Natural killer cell (primary cell): ENCODE results near the gene SSUH2. TPM values are rescaled to one million over a fixed set of nuclear protein-coding genes. Genes with fewer than 3 reads are reported as not detected.

Experiments used
- ATAC-seq, 3 donors: fragments of 150-1000 bp in 2 of 3; fragments of 200-7000 bp in 1 of 3; cut with Tn5 transposase; 1 replicate in 1 of 3; 2 replicates in 2 of 3; pipeline ENCODE4 v1.10.0; 2021; ENCODE audit warnings: mild to moderate bottlenecking in 2 of 3, moderate library complexity in 2 of 3
- DNase-seq, 2 donors: peaks; one replicate each; pipeline versions ENCODE4 v3.0.0 to v3.0.0-alpha.2; 2013 to 2021; ENCODE audit warnings: mixed read lengths in 1 of 2
- H3K27ac ChIP-seq: one replicate; pipeline ENCODE4 v1.5.1; 2013; ENCODE audit warnings: mild to moderate bottlenecking, low read length
- H3K27me3 ChIP-seq: one replicate; pipeline ENCODE4 v1.6.1; 2013; ENCODE audit warnings: low read length; ENCODE audit not compliant: control insufficient read depth, insufficient read depth
- H3K36me3 ChIP-seq: one replicate; pipeline ENCODE4 v1.6.1; 2013; ENCODE audit warnings: low read length; ENCODE audit not compliant: control insufficient read depth, insufficient read depth
- H3K4me1 ChIP-seq: one replicate; pipeline ENCODE4 v1.6.1; 2013; ENCODE audit warnings: low read length; ENCODE audit not compliant: control insufficient read depth, insufficient read depth
- H3K4me3 ChIP-seq: one replicate; pipeline ENCODE4 v1.5.1; 2013; ENCODE audit warnings: low read length
- H3K9me3 ChIP-seq: one replicate; pipeline ENCODE4 v1.6.1; 2013; ENCODE audit warnings: low read length; ENCODE audit not compliant: control insufficient read depth, insufficient read depth
- H3K27ac Mint-ChIP-seq, 2 donors: one replicate each; pipeline ENCODE4 v1.8.0; 2022; ENCODE audit warnings: mild to moderate bottlenecking in 2 of 2, mixed read lengths in 2 of 2, moderate library complexity in 1 of 2
- H3K27me3 Mint-ChIP-seq, 2 donors: one replicate each; pipeline ENCODE4 v1.8.0; 2022; ENCODE audit warnings: low read depth in 2 of 2, mixed read lengths in 2 of 2
- H3K36me3 Mint-ChIP-seq: one replicate; pipeline ENCODE4 v1.8.0; 2022; ENCODE audit warnings: mixed read lengths
- H3K4me1 Mint-ChIP-seq, 2 donors: one replicate each; pipeline ENCODE4 v1.8.0; 2022; ENCODE audit warnings: mixed read lengths in 2 of 2
- H3K4me3 Mint-ChIP-seq: one replicate; pipeline ENCODE4 v1.8.0; 2022; ENCODE audit warnings: mild to moderate bottlenecking, moderate library complexity, mixed read lengths
- H3K9me3 Mint-ChIP-seq, 2 donors: one replicate each; pipeline ENCODE4 v1.8.0; 2022; ENCODE audit warnings: mixed read lengths in 2 of 2
- WGBS: methylation state at CpG from one replicate; pipeline ENCODE4 v1.1.7; 2013; ENCODE audit warnings: missing lambda C conversion rate; ENCODE audit not compliant: insufficient coverage; 5-methylcytosine and 5-hydroxymethylcytosine counted together
- intact Hi-C: fragments of 100-400 bp; cut with micrococcal nuclease; formaldehyde crosslinking; loops from one replicate; pipeline ENCODE4 v1.14.2; 2022
- total RNA-seq, 4 donors: library from RNA; stranded (reverse); fragments of 120-200 nt in 1 of 4; gene quantifications; one replicate each; pipeline versions ENCODE4 v1.2.3 to v1.2.4, GENCODE V29; 2013 to 2022
- TF ChIP-seq, protein P1 (sequence below): fragments of 200-600 bp; IDR thresholded peaks from one replicate; pipeline ENCODE4 v1.8.0; 2022; ENCODE audit warnings: antibody characterized with exemption

Gene SSUH2
- total RNA-seq, 3 donors from 2014 or later (not counting 1 experiment from before 2014, with no cell fraction given), result not detected

DNA sequence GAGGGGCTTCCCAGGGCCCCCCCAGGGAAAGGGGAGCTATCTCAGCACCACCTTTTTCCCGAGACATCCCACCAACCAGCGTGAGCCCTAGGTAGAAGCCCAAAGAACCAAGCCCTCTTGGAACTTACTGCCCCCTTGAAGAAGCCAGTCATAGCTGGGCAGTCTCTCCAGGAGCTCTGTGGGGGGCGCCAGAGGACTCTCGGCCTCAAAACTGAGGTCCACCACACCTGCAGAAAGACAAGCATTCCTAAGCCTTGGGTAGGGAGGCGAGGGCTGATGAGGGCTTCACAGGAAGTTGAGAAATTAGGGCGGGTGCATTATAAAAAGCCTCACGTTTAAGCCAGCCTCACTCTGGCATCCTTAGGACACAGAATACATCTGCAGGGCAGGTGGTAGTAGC, 9.0 kb downstream of the SSUH2 start:
- H3K27ac Mint-ChIP-seq, result no peak overlapping the region
- no peak overlapping the region for H3K27ac ChIP-seq
- no peaks in the 10 kb centered on the region for H3K36me3 Mint-ChIP-seq
- H3K4me3 Mint-ChIP-seq, result no peak overlapping the region
- no peak for ATAC-seq
- DNase-seq, result no peak
- no peak overlapping the region for H3K4me3 ChIP-seq
- no peaks in the 10 kb centered on the region for H3K36me3 ChIP-seq
- 87% methylated on average over 7 of the region's 7 CpGs for WGBS
- intact Hi-C loops, result no loop called here
- H3K9me3 ChIP-seq, result no peaks in the 10 kb centered on the region
- TF ChIP-seq, protein P1, sequence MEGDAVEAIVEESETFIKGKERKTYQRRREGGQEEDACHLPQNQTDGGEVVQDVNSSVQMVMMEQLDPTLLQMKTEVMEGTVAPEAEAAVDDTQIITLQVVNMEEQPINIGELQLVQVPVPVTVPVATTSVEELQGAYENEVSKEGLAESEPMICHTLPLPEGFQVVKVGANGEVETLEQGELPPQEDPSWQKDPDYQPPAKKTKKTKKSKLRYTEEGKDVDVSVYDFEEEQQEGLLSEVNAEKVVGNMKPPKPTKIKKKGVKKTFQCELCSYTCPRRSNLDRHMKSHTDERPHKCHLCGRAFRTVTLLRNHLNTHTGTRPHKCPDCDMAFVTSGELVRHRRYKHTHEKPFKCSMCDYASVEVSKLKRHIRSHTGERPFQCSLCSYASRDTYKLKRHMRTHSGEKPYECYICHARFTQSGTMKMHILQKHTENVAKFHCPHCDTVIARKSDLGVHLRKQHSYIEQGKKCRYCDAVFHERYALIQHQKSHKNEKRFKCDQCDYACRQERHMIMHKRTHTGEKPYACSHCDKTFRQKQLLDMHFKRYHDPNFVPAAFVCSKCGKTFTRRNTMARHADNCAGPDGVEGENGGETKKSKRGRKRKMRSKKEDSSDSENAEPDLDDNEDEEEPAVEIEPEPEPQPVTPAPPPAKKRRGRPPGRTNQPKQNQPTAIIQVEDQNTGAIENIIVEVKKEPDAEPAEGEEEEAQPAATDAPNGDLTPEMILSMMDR, result no peak
- H3K4me1 Mint-ChIP-seq, result no peaks in the 10 kb centered on the region
- H3K9me3 Mint-ChIP-seq, result no peaks in the 10 kb centered on the region
- H3K4me1 ChIP-seq, result no peaks in the 10 kb centered on the region
- H3K27me3 Mint-ChIP-seq, result peaks cover 2 to 11% of the 10 kb centered on the region in 2 donors
- no peaks in the 10 kb centered on the region for H3K27me3 ChIP-seq

DNA sequence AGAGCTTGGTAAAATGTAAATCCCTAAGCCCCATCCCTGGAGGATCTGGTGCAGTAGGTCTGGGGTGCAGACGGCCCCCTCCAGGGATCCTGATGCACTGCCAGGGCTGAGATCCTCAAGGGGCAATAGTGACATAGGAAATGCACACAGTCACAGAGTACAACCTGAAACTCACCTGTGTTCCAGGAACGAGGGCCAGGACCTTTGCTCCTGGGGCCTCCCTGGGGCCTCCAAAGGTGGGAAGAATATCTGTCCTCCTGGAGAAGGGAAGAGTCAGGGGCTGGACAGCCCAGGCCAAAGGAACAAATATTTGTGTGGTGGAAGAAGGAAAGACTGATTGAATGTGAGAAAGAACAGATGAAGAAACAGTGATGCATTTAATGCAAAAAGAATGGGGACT, 9.5 kb downstream of the SSUH2 start:
- Histone ChIP-seq H3K4me1 (no peaks in the 10 kb centered on the region), H3K4me3 (no peak overlapping the region), H3K36me3 (no peaks in the 10 kb centered on the region), H3K27me3 (no peaks in the 10 kb centered on the region), H3K27ac (no peak overlapping the region), H3K9me3 (no peaks in the 10 kb centered on the region)
- Mint-ChIP-seq H3K27ac (no peak overlapping the region), H3K4me3 (no peak overlapping the region), H3K9me3 (no peaks in the 10 kb centered on the region), H3K27me3 (peaks cover 0 to 11% of the 10 kb centered on the region in 2 donors), H3K36me3 (no peaks in the 10 kb centered on the region), H3K4me1 (no peaks in the 10 kb centered on the region)
- intact Hi-C loops, result no loop called here
- DNase-seq (no peak), ATAC-seq (no peak)
- 87% methylated on average over 2 of the region's 2 CpGs for WGBS
- TF ChIP-seq, protein P1, result no peak

DNA sequence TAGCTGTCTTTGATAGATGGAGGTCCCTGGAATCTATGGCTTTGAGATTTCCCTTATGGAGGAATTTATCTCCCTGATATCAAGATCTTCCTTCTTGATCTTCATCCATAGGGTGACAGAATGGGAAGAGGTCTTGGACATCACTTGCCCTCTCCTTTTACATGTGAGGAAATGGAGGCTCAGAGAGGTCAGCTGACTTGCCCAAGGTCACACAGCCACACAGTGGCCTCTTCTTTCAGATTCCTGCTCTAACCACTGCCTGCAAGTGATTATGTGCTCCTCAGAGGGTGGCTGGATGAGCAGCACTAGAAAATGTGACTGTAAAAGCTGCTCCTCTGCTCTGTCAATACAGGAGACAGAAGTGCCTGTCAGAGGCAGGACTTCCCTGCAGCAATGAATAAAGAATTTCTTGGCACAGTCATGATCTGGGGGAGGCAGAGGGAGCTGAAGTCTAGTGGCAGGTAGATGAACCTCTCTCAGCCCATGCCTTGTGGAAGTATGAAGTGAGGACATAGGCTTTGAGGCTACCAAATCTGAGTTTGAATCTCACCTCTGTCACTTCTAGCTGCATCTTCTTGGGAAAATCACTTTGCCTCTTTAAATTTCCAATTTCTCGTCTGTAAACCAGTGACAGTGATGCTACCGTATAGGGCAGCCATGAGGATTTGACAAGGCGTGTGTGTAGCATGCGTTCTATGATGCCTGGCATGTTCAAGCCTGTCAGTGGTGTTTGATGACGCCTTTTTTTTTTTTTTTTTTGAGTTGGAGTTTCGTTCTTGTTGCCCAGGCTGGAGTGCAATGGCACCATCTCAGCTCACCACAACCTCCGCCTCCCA, 12.0 kb downstream of the SSUH2 start:
- TF ChIP-seq, protein P1, result no peak
- H3K4me3 Mint-ChIP-seq, result no peak overlapping the region
- Histone ChIP-seq H3K4me3 (no peak overlapping the region), H3K4me1 (peaks cover 9% of the 10 kb centered on the region), H3K27ac (no peak overlapping the region), H3K27me3 (no peaks in the 10 kb centered on the region), H3K9me3 (no peaks in the 10 kb centered on the region), H3K36me3 (no peaks in the 10 kb centered on the region)
- H3K27me3 Mint-ChIP-seq, result peaks cover 0 to 11% of the 10 kb centered on the region in 2 donors
- no peaks in the 10 kb centered on the region for H3K9me3 Mint-ChIP-seq
- H3K4me1 Mint-ChIP-seq, result no peaks in the 10 kb centered on the region
- intact Hi-C loops, result no loop called here
- 93% methylated on average over 5 of the region's 7 CpGs for WGBS
- DNase-seq, result no peak
- H3K36me3 Mint-ChIP-seq, result no peaks in the 10 kb centered on the region
- no peak for ATAC-seq
- H3K27ac Mint-ChIP-seq, result no peak overlapping the region

DNA sequence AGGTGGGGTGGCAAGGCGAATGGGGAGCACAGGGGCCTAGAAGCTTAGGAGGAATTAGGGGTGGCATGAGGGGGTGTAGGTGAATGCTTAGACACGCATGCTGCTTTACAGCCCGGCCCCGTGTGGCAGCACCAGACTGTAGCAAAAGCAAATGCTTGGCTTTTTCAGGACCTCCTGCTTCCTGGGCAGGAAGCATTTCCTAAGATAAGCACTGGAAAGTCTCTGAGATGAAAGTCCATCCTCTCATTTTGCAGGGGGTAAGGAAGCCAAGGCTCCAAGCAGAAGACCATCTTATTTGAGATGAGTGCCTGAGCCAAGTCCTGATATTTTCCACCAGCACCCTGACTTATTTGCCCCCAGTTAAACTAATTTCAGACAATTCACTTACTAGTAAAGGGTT, 12.9 kb downstream of the SSUH2 start:
- TF ChIP-seq, protein P1, result no peak
- Histone ChIP-seq H3K27ac (no peak overlapping the region), H3K9me3 (no peaks in the 10 kb centered on the region), H3K4me3 (no peak overlapping the region), H3K27me3 (no peaks in the 10 kb centered on the region), H3K36me3 (no peaks in the 10 kb centered on the region), H3K4me1 (peaks cover 9% of the 10 kb centered on the region)
- no peak overlapping the region for H3K27ac Mint-ChIP-seq
- no peaks in the 10 kb centered on the region for H3K4me1 Mint-ChIP-seq
- H3K27me3 Mint-ChIP-seq, result peaks cover 0 to 4% of the 10 kb centered on the region in 2 donors
- WGBS, result 82% methylated on average over 4 of the region's 4 CpGs
- ATAC-seq (no peak), DNase-seq (no peak)
- no peaks in the 10 kb centered on the region for H3K9me3 Mint-ChIP-seq
- H3K36me3 Mint-ChIP-seq, result no peaks in the 10 kb centered on the region
- intact Hi-C loops, result no loop called here
- no peak overlapping the region for H3K4me3 Mint-ChIP-seq
